GM18873 (cell line): ENCODE results near the gene PTPN14.
"Not testable (repeated sequence)": the region's sequence is repeated elsewhere in the genome, so short reads cannot be mapped to it uniquely, and the experiment has no call there.

Experiments
- ATAC-seq: cut with Tn5 transposase; IDR thresholded peaks from one replicate; pipeline ENCODE4 v1.9.1; 2021; ENCODE audit warnings: mild to moderate bottlenecking, moderate library complexity, moderate number of reproducible peaks; ENCODE audit not compliant: unreplicated experiment, low FRiP score

Gene PTPN14

DNA sequence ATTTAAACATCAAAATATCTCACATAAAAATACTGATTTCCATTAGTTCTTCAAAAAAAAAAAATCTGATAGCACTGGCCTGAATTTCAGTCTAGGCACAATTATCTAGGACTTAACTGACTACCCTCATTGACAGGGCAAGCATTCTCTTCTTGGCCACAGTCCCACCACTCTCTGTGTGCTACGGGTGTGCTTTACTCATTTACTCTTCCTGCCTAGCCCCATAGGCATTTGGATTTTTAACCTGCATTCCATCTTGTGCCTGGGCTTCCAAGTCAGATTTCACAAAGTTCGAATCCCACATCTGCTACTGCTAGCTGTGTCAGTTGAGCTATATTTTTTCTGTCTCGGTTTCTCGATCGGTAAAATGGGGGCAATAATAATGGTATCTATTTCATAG is 38.0 kb downstream of the PTPN14 start:
- ATAC-seq: no peak

DNA sequence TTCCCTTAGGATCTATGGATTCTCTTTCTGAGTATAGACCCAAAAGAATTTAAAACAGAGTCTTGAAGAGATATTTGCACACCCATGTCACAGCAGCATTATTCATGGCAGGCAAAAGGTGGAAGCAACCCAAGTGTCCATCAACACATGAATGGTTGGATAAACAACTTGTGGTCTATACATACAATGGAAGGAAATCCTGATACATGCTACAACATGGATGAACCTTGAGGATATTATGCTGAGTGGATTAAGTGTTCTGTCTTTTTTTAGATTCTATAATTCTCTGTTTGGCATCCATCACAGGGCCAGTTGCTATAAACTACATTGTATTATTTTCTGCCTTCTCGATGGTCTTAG is 39.8 kb downstream of the PTPN14 start:
- no peak for ATAC-seq

DNA sequence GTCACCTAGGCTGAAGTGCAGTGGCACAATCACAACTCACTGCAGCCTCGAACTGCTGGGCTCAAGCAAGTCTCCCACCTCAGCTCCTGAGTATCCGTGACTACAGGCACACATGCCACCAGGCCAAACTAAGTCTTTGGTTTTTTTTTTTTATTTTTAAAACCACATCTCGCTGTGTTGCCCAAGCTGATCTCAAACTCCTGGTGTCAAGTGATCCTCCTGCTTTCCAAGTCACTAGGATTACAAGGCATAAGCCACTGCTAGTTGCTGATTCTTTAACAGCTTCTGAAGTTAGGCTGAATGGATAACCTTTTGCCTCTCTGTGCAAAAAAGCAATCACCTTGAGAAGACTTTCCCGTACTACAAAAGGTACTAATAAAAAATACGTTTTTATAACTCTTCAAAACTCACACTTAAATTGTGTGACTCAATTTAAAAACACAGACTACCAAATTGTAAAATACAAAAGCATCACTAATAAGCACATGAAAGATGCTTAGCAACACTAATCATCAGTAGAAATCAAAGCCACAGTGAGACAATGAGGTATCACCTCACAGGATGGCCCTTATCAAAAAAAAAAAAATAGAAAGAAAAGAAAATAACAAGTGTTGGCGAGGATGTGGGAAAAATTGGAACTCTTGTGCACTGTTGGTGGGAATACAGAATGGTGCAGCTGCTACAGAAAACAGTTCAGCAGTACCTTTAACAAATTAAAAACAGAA is 40.3 kb downstream of the PTPN14 start:
- no peak for ATAC-seq

DNA sequence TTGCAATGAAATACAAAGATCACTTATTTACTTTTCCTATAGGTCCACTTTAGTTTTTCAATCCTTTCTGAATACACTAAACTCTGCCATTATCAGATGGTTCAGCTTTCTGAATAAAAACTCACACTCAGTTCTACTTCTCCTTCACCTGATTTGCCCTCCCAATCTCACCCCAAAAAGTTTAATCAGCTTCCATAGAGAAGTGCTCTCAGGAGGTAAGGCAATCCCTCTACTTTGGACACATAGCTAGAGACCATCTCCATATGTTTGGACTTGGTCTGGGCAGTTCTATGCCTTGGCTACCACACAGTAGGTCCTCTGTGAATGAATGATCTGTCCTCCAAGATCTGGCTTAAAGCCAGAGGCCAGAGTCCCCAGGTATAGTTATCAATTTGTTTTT is 40.9 kb downstream of the PTPN14 start:
- ATAC-seq: no peak

- not testable (repeated sequence) for ATAC-seq
These were observed 41.8 kb downstream of the PTPN14 start for GRCh38 chr1:214509622-214510021.

GRCh38 chr1:214506972-214507431 is 44.4 kb downstream of the PTPN14 start:
- ATAC-seq: peak; percentile 58

DNA sequence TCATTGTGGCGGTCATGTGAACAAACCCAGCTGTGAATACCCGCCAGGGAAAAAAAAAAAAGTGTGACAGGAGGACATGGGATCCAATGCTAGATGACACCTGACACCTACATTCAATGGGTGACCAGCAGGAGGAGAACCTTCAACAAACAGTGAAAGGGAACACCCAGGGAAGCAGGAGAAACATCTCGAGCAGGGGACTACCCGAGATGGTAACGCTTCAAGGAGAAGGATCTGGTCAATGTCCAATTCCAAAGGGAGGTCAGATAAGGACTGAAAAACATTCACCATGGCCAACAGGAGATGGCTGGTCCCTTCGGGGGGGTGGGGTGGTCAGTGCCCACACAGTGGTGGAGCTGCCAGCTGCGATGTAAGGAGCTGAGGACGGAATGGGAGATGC is 46.3 kb downstream of the PTPN14 start:
- ATAC-seq: no peak

GRCh38 chr1:214504330-214504729 is 47.1 kb downstream of the PTPN14 start:
- no peak for ATAC-seq

DNA sequence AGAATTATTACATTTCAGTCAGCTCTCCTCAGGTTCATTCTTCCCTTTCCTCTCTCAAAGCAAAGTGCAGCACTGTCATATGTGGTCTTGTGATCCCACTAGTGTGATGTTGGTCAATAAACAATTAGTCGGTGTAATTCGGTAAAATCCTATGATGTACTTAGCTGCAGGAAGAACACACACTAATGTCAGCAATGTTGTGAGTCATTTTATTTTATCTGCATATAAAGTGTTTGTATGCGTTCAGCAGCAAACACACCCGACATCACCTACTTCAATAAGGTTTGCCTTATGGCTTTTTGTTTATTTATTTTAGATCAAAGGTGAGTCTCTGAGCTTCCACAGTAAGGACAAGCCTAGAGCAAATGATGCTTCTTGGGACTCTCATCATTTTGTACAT is 47.8 kb downstream of the PTPN14 start:
- ATAC-seq: no peak

DNA sequence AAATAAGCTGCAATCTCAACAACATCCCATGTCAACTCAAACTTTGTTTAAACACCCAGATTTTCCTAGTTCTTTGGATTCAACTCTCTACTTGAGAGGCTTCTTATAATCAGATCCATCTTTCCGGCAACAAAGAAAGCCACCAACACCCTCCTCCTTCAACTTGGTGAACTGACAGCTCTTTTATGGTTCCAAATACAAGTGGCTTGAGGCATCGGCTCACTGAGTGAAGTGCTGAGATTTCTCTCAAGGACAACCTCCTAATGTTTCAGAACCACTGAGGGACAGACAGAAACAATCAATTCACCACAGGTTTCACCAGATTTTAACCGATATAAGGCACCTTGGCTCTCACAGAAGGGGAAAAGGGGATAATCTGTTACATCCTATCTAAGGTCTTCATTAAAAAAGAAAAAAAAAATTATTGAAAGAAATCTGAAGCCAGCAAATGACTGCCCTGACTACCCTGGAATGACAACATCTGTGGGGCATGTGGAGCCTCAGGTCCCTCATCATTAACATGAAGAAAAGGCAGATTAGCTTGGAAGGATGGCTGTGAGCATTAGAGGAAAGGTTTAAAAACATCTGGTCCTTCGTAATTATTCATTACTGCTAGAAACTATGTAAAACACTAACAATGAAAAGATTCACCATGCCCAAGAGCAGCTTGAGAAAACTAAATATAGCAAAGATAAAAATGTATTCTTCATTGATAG is 50.9 kb downstream of the PTPN14 start:
- no peak for ATAC-seq

DNA sequence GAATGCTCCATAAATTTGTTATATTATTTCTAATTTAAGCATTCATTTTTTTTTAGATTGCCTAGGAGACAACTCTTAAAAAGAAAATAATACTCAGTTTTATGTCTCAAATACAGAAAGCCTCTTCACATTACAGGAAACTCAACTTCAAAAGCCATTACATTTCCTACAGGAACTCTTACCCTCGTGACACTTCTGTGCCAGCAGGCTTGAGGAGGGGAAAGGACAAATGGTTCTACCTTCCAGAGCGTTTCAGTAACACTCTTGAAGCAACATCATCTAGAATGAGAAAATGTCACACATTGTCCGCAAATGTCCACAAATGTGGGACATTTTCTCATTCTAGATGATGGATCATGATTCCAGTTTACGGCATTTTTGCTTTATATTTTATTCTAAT is 51.7 kb downstream of the PTPN14 start:
- ATAC-seq: no peak

- no peak for ATAC-seq
These were observed 53.4 kb downstream of the PTPN14 start for GRCh38 chr1:214498021-214498420.

DNA sequence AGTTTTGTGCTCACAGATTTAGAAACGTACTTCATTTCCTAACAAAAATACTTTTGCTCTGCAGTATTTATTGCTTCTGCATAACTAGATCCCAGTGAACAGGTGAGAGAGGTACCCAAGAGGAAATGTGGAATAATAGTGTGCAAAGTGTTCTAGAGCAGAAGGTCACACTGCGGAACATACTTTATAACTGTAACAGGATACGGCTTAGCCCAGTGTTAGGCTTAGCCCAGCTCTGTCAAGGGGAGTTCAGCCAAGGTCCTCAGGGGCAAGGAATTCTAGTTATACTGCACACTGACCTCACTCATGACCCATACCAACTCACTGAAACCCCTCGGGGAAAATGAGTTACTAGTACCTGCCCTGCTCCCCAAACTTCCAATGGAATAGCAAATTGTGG is 55.3 kb downstream of the PTPN14 start:
- ATAC-seq: no peak

DNA sequence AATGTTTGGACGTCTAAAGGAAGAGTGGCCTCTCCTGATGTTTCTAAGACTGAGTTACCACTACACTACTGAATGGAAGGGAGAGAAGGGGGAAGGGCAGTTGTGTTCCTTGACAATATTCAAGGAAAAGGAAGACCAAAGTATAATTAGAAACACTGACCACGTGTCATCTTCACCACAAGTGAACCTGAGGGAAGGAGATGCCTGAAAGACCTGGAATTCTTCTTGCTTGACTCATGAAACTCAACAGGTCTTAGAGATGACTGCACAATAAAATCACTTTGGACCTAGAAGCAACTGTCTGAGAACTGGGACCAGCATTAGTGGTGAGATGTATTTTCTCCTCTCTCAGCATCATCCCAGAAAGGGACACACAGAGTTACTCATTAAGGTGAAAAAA is 56.7 kb downstream of the PTPN14 start:
- no peak for ATAC-seq

DNA sequence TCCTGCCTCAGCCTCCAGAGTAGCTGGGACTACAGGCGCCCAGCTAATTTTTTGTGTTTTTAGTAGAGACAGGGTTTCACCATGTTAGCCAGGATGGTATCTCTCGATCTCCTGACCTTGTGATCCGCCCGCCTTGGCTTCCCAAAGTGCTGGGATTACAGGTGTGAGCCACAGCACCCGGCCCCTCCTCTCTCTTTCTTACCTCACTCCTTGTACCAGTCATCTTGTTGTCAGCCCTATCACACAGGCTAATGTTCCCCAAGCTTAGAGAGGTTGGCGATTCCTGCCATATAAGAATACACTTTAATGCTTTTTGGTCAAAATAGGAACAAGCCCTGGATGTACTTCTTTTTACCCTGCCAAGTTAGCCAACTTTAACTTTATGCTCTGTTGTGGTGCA is 57.2 kb downstream of the PTPN14 start:
- not testable (repeated sequence) for ATAC-seq

- no peak for ATAC-seq
These were observed 58.1 kb downstream of the PTPN14 start for GRCh38 chr1:214493126-214493796.

DNA sequence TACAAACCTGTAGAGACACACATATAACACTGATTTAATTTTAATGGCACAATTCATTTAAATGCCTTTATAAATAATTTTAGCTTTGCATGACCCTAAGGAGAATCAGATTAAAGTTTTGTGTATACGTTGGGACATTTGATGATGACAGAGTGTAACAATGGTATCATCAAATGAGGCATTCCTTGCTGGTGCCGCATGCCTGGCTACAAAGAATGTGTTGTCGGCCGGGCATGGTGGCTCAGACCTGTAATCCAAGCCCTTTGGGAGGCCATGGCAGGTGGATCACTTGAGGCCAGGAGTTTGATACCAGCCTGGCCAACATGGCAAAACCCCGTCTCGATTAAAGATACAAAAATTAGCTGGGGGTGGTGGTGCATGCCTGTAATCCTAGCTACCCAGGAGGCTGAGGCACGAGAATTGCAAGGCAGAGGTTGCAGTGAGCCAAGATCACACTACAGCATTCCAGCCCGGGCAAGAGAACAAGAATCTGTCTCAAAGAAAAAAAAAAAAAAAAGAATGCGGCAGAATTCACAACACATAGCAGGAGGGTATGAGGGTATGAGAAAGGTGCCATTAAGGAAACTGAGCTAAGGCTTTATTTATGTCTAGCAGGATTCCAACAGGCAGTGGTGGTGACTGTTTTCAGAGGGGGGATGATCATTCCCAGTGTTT is 58.9 kb downstream of the PTPN14 start:
- ATAC-seq: no peak

GRCh38 chr1:214491468-214492146 is 59.8 kb downstream of the PTPN14 start:
- no peak for ATAC-seq

- ATAC-seq: no peak
These were observed 66.3 kb downstream of the PTPN14 start for GRCh38 chr1:214485151-214485550.

GRCh38 chr1:214483180-214483579 is 68.2 kb downstream of the PTPN14 start:
- not testable (repeated sequence) for ATAC-seq
